ENCODE results near the gene EVI2B. TPM values are rescaled to one million over a fixed set of nuclear protein-coding genes. Genes with fewer than 3 reads are reported as not detected.

The EVI2B gene
- total and polyA plus RNA-seq, 2 of the 4 experiments (the other 2 are of a cell fraction), result under 0.01 to 0.17 TPM

- Histone ChIP-seq H3K9ac (ENCODE audit: low read depth, low read length) (no peak overlapping the region), H3K27me3 (ENCODE audit: control insufficient read depth, insufficient read depth, low read length) (no peaks in the 10 kb centered on the region), H4K5ac (ENCODE audit: low read depth, low read length) (no peak overlapping the region), H4K20me1 (ENCODE audit: insufficient read depth, low read length) (no peaks in the 10 kb centered on the region), H3K9me1 (ENCODE audit: insufficient read depth, low read length) (peaks cover 13% of the 10 kb centered on the region; the same call in 1 of the 2 replicates), H2BK120ac (ENCODE audit: low read depth, low read length) (no peak overlapping the region), H3K4ac (ENCODE audit: low read depth, low read length) (no peak overlapping the region), H3K4me3 (ENCODE audit: insufficient read depth, low read depth, low read length) (no peak overlapping the region), H3K9me3 (ENCODE audit: control insufficient read depth, insufficient read depth, low read length) (no peaks in the 10 kb centered on the region), H3K4me2 (ENCODE audit: low read depth, low read length) (no peak overlapping the region), H3K4me1 (ENCODE audit: control insufficient read depth, insufficient read depth, low read length) (no peaks in the 10 kb centered on the region), H2AFZ (replicated peaks; ENCODE audit: low read length, poor library complexity) (no peak overlapping the region), H2BK5ac (ENCODE audit: low read depth, low read length, poor library complexity, severe bottlenecking) (no peak overlapping the region), H2BK15ac (ENCODE audit: low read depth, low read length) (no peak overlapping the region), H3K56ac (ENCODE audit: extremely low read depth, insufficient read depth, low read length) (no peak overlapping the region), H4K8ac (ENCODE audit: low read depth in 2 of 2, low read length in 2 of 2) (no peak overlapping the region), H3K18ac (ENCODE audit: low read depth, low read length) (no peak overlapping the region), H3K36me3 (ENCODE audit: control insufficient read depth, insufficient read depth, low read length) (peaks cover 12% of the 10 kb centered on the region), H3K23ac (ENCODE audit: low read depth, low read length) (no peak overlapping the region), H2AK9ac (replicated peaks; ENCODE audit: low read depth, low read length, poor library complexity) (no peak overlapping the region), H4K91ac (ENCODE audit: insufficient read depth, low read depth, low read length) (no peak overlapping the region), H2BK20ac (ENCODE audit: low read depth, low read length) (no peak overlapping the region), H3K27ac (ENCODE audit: insufficient read depth, low read length) (no peak overlapping the region), H3K79me1 (ENCODE audit: low read depth in 1 of 2, low read length in 2 of 2) (peaks cover 7 to 34% of the 10 kb centered on the region in 2 experiments; a peak in 3 of 4 replicates), H3K14ac (replicated peaks; ENCODE audit: low read depth, low read length) (no peak overlapping the region), H2AK5ac (ENCODE audit: low read depth, low read length) (no peak overlapping the region)
- in situ Hi-C loops (cut with MboI; ENCODE audit: low sequenced_read_pairs), result no loop called here
- ChIA-PET POLR2A (ENCODE audit: unreplicated experiment) (no interaction called here), CTCF (no interaction called here)
- dilution Hi-C loops (cut with HindIII; ENCODE audit: low sequenced_read_pairs, unreplicated experiment), result no loop called here
- ATAC-seq (ENCODE audit: low read depth) (no peak), DNase-seq (no peak)
- TF ChIP-seq CEBPB (IDR thresholded peaks at IDR 0.05; ENCODE audit: low read depth, low read length), result no peak
- no peak for TF ChIP-seq CTCF (conservative IDR thresholded peaks at IDR 0.05; ENCODE audit: low read depth, low read length)
- no peak for TF ChIP-seq CHD1 (IDR thresholded peaks at IDR 0.05; ENCODE audit: low read depth, low read length)
- TF ChIP-seq RCOR1 (IDR thresholded peaks at IDR 0.05; ENCODE audit: insufficient replicate concordance, low read length), result no peak
- no peak for TF ChIP-seq FOS (IDR thresholded peaks at IDR 0.05; ENCODE audit: low read depth, low read length)
- no peak for TF ChIP-seq MAFK (IDR thresholded peaks at IDR 0.05; ENCODE audit: low read depth, low read length)
- no peak for TF ChIP-seq MAZ (IDR thresholded peaks at IDR 0.05; ENCODE audit: borderline replicate concordance, low read depth, low read length)
- no peak for TF ChIP-seq USF2 (IDR thresholded peaks at IDR 0.05; ENCODE audit: low read depth, low read length)
- no peak for TF ChIP-seq SMC3 (IDR thresholded peaks at IDR 0.05; ENCODE audit: low read depth, low read length)
- TF ChIP-seq RFX5 (IDR thresholded peaks at IDR 0.05; ENCODE audit: low read depth, low read length), result no peak
- TF ChIP-seq BHLHE40 (IDR thresholded peaks at IDR 0.05; ENCODE audit: low read depth, low read length), result no peak
- TF ChIP-seq MXI1 (IDR thresholded peaks at IDR 0.05; ENCODE audit: borderline replicate concordance, low read depth, low read length), result no peak
- no peak for TF ChIP-seq POLR2A (IDR thresholded peaks at IDR 0.05; ENCODE audit: low read depth, low read length)
- no peak for TF ChIP-seq NFE2L2 (IDR thresholded peaks at IDR 0.05; ENCODE audit: low read depth, low read length)
- TF ChIP-seq ELK1 (IDR thresholded peaks at IDR 0.05; ENCODE audit: borderline replicate concordance, low read depth, low read length), result no peak
- TF ChIP-seq RAD21 (IDR thresholded peaks at IDR 0.05; ENCODE audit: low read length), result no peak
- intact Hi-C loops (cut with micrococcal nuclease), result no loop called here
- no TSS peak for BruUV-seq (replicated peaks)
- no CpG with 5 or more reads among the region's 2 CpGs for WGBS, 2 experiments (ENCODE audit: extremely low coverage in 2 of 2, insufficient read length in 1 of 2)
Measured at GRCh38 chr17:31281061-31281460, 32.8 kb downstream of the EVI2B start.
